ENCODE results near the gene NME8.

Gene NME8

GRCh38 chr7:37901890-37902524 is 53.6 kb downstream of the NME8 start:
- H3K9me3 ChIP-seq (ENCODE audit: insufficient read depth, low read depth, low read length), result no peaks in the 10 kb centered on the region
- H3K4me3 ChIP-seq (ENCODE audit: low read length), result no peak overlapping the region
- H3K4me1 ChIP-seq (ENCODE audit: insufficient read depth, low read length), result peaks cover 3% of the 10 kb centered on the region; the same call in 1 of the 2 replicates
- no peak overlapping the region for H3K27ac ChIP-seq (ENCODE audit: low read length)
- H3K9ac ChIP-seq (ENCODE audit: low read depth, low read length), result no peak overlapping the region
- H3K27me3 ChIP-seq (ENCODE audit: insufficient read depth, low read length), result no peaks in the 10 kb centered on the region
- H3K36me3 ChIP-seq (ENCODE audit: insufficient read depth, low read depth, low read length), result no peaks in the 10 kb centered on the region

GRCh38 chr7:37908221-37908788 is 59.9 kb downstream of the NME8 start:
- Histone ChIP-seq H3K4me1 (ENCODE audit: insufficient read depth, low read length) (no peaks in the 10 kb centered on the region), H3K27ac (ENCODE audit: low read length) (no peak overlapping the region), H3K9ac (ENCODE audit: low read depth, low read length) (no peak overlapping the region), H3K9me3 (ENCODE audit: insufficient read depth, low read depth, low read length) (no peaks in the 10 kb centered on the region), H3K36me3 (ENCODE audit: insufficient read depth, low read depth, low read length) (no peaks in the 10 kb centered on the region), H3K27me3 (ENCODE audit: insufficient read depth, low read length) (no peaks in the 10 kb centered on the region), H3K4me3 (ENCODE audit: low read length) (no peak overlapping the region)

- H3K9ac ChIP-seq (ENCODE audit: low read depth, low read length), result no peak overlapping the region
- no peak overlapping the region for H3K27ac ChIP-seq (ENCODE audit: low read length)
- no peaks in the 10 kb centered on the region for H3K9me3 ChIP-seq (ENCODE audit: insufficient read depth, low read depth, low read length)
- H3K36me3 ChIP-seq (ENCODE audit: insufficient read depth, low read depth, low read length), result no peaks in the 10 kb centered on the region
- peaks cover 42% of the 10 kb centered on the region for H3K27me3 ChIP-seq (ENCODE audit: insufficient read depth, low read length)
- no peaks in the 10 kb centered on the region for H3K4me1 ChIP-seq (ENCODE audit: insufficient read depth, low read length)
- H3K4me3 ChIP-seq (ENCODE audit: low read length), result no peak overlapping the region
Observed at GRCh38 chr7:37912756-37913155, 64.4 kb downstream of the NME8 start.

GRCh38 chr7:37915438-37915837 is 67.0 kb downstream of the NME8 start:
- H3K27ac ChIP-seq (ENCODE audit: low read length), result no peak overlapping the region
- H3K9ac ChIP-seq (ENCODE audit: low read depth, low read length), result no peak overlapping the region
- H3K4me1 ChIP-seq (ENCODE audit: insufficient read depth, low read length), result no peaks in the 10 kb centered on the region
- no peaks in the 10 kb centered on the region for H3K9me3 ChIP-seq (ENCODE audit: insufficient read depth, low read depth, low read length)
- H3K27me3 ChIP-seq (ENCODE audit: insufficient read depth, low read length), result peaks cover 69% of the 10 kb centered on the region
- no peak overlapping the region for H3K4me3 ChIP-seq (ENCODE audit: low read length)
- H3K36me3 ChIP-seq (ENCODE audit: insufficient read depth, low read depth, low read length), result no peaks in the 10 kb centered on the region

- Histone ChIP-seq H3K9ac (ENCODE audit: low read depth, low read length) (peak overlapping the region; percentile 62; the same call in 1 of the 2 replicates), H3K36me3 (ENCODE audit: insufficient read depth, low read depth, low read length) (no peaks in the 10 kb centered on the region), H3K4me3 (ENCODE audit: low read length) (peak overlapping the region; percentile 79), H3K4me1 (ENCODE audit: insufficient read depth, low read length) (no peaks in the 10 kb centered on the region), H3K9me3 (ENCODE audit: insufficient read depth, low read depth, low read length) (no peaks in the 10 kb centered on the region), H3K27ac (ENCODE audit: low read length) (no peak overlapping the region), H3K27me3 (ENCODE audit: insufficient read depth, low read length) (peaks cover 72% of the 10 kb centered on the region)
Observed at GRCh38 chr7:37916017-37916672, 67.7 kb downstream of the NME8 start.

- Histone ChIP-seq H3K4me3 (ENCODE audit: low read length) (peak within 1 kb of the TSS; percentile 79), H3K4me1 (ENCODE audit: insufficient read depth, low read length) (no peaks in the 10 kb centered on the region; the same call in 1 of the 2 replicates), H3K9ac (ENCODE audit: low read depth, low read length) (peak within 1 kb of the TSS; percentile 62; the same call in 1 of the 2 replicates), H3K9me3 (ENCODE audit: insufficient read depth, low read depth, low read length) (no peaks in the 10 kb centered on the region), H3K36me3 (ENCODE audit: insufficient read depth, low read depth, low read length) (no peaks in the 10 kb centered on the region), H3K27me3 (ENCODE audit: insufficient read depth, low read length) (peaks cover 78% of the 10 kb centered on the region), H3K27ac (ENCODE audit: low read length) (no peak within 1 kb of the TSS)
Observed at GRCh38 chr7:37916673-37917660, 68.6 kb downstream of the NME8 start, which contains the start of gene SFRP4. Gene SFRP4 (minus strand): TSS chr7:37916817. CDS start chr7:37916537, 280 bp downstream.

- no peaks in the 10 kb centered on the region for H3K36me3 ChIP-seq (ENCODE audit: insufficient read depth, low read depth, low read length)
- H3K9me3 ChIP-seq (ENCODE audit: insufficient read depth, low read depth, low read length), result no peaks in the 10 kb centered on the region
- no peak overlapping the region for H3K27ac ChIP-seq (ENCODE audit: low read length)
- H3K4me1 ChIP-seq (ENCODE audit: insufficient read depth, low read length), result no peaks in the 10 kb centered on the region; the same call in 1 of the 2 replicates
- peaks cover 80% of the 10 kb centered on the region for H3K27me3 ChIP-seq (ENCODE audit: insufficient read depth, low read length)
- H3K9ac ChIP-seq (ENCODE audit: low read depth, low read length), result no peak overlapping the region
- no peak overlapping the region for H3K4me3 ChIP-seq (ENCODE audit: low read length)
Observed at GRCh38 chr7:37918526-37918925, 70.1 kb downstream of the NME8 start.

GRCh38 chr7:37920305-37920848 is 72.0 kb downstream of the NME8 start, which contains the start of gene EPDR1:
Gene EPDR1 (plus strand): TSS chr7:37920640. CDS start chr7:37920940, 300 bp downstream.
- H3K36me3 ChIP-seq (ENCODE audit: insufficient read depth, low read depth, low read length), result no peaks in the 10 kb centered on the region
- no peak within 1 kb of the TSS for H3K27ac ChIP-seq (ENCODE audit: low read length)
- H3K27me3 ChIP-seq (ENCODE audit: insufficient read depth, low read length), result peaks cover 62% of the 10 kb centered on the region
- no peaks in the 10 kb centered on the region; the same call in 1 of the 2 replicates for H3K4me1 ChIP-seq (ENCODE audit: insufficient read depth, low read length)
- peaks cover 1% of the 10 kb centered on the region; the same call in 1 of the 2 replicates for H3K9me3 ChIP-seq (ENCODE audit: insufficient read depth, low read depth, low read length)
- H3K9ac ChIP-seq (ENCODE audit: low read depth, low read length), result peak within 1 kb of the TSS; percentile 79; the same call in 1 of the 2 replicates
- peak within 1 kb of the TSS; percentile 86 for H3K4me3 ChIP-seq (ENCODE audit: low read length)

- Histone ChIP-seq H3K27ac (ENCODE audit: low read length) (no peak overlapping the region), H3K9ac (ENCODE audit: low read depth, low read length) (peak overlapping the region; percentile 79; the same call in 1 of the 2 replicates), H3K4me3 (ENCODE audit: low read length) (peak overlapping the region; percentile 86), H3K4me1 (ENCODE audit: insufficient read depth, low read length) (no peaks in the 10 kb centered on the region; the same call in 1 of the 2 replicates), H3K27me3 (ENCODE audit: insufficient read depth, low read length) (peaks cover 55% of the 10 kb centered on the region), H3K9me3 (ENCODE audit: insufficient read depth, low read depth, low read length) (peaks cover 9% of the 10 kb centered on the region; the same call in 1 of the 2 replicates), H3K36me3 (ENCODE audit: insufficient read depth, low read depth, low read length) (no peaks in the 10 kb centered on the region)
Observed at GRCh38 chr7:37920849-37921805, 72.7 kb downstream of the NME8 start.

GRCh38 chr7:37921876-37922275 is 73.5 kb downstream of the NME8 start:
- Histone ChIP-seq H3K9me3 (ENCODE audit: insufficient read depth, low read depth, low read length) (peaks cover 9% of the 10 kb centered on the region; the same call in 1 of the 2 replicates), H3K4me1 (ENCODE audit: insufficient read depth, low read length) (no peaks in the 10 kb centered on the region; the same call in 1 of the 2 replicates), H3K36me3 (ENCODE audit: insufficient read depth, low read depth, low read length) (no peaks in the 10 kb centered on the region), H3K27ac (ENCODE audit: low read length) (no peak overlapping the region), H3K4me3 (ENCODE audit: low read length) (peak overlapping the region; percentile 86; the same call in 1 of the 2 replicates), H3K27me3 (ENCODE audit: insufficient read depth, low read length) (peaks cover 47% of the 10 kb centered on the region), H3K9ac (ENCODE audit: low read depth, low read length) (no peak overlapping the region)
